Measurements from ENCODE around the gene JMJD1C.
"Not testable (repeated sequence)": the region's sequence is repeated elsewhere in the genome, so short reads cannot be mapped to it uniquely, and the experiment has no call there.

Gene JMJD1C

GRCh38 chr10:63465293-63466143, at the start of gene JMJD1C:
TSS of gene JMJD1C (minus strand) at chr10:63465977. CDS start at chr10:63465662, 315 bp downstream.
- peak; percentile 85 for DNase-seq

- DNase-seq, result no peak
Measured at GRCh38 chr10:63515002-63515763, 49.4 kb upstream of the JMJD1C start.

- DNase-seq, result no peak
Measured at GRCh38 chr10:63506554-63506953, 40.8 kb upstream of the JMJD1C start.

- DNase-seq, result no peak
Measured at GRCh38 chr10:63505562-63505961, 39.8 kb upstream of the JMJD1C start.

- DNase-seq, result no peak
Measured at GRCh38 chr10:63504145-63504881, 38.5 kb upstream of the JMJD1C start.

- no peak for DNase-seq
Measured at GRCh38 chr10:63503395-63503794, 37.6 kb upstream of the JMJD1C start.

- DNase-seq, result no peak
Measured at GRCh38 chr10:63502832-63503231, 37.1 kb upstream of the JMJD1C start.

- no peak for DNase-seq
Measured at GRCh38 chr10:63501954-63502353, 36.2 kb upstream of the JMJD1C start.

- DNase-seq, result not testable (repeated sequence)
Measured at GRCh38 chr10:63500551-63500950, 34.8 kb upstream of the JMJD1C start.

GRCh38 chr10:63498665-63499064, 32.9 kb upstream of the JMJD1C start:
- no peak for DNase-seq

GRCh38 chr10:63497321-63497720, 31.5 kb upstream of the JMJD1C start:
- DNase-seq, result no peak

GRCh38 chr10:63496561-63496960, 30.8 kb upstream of the JMJD1C start:
- no peak for DNase-seq

GRCh38 chr10:63494951-63495350, 29.2 kb upstream of the JMJD1C start:
- DNase-seq, result no peak

- DNase-seq, result no peak
Measured at GRCh38 chr10:63493004-63493403, 27.2 kb upstream of the JMJD1C start.

GRCh38 chr10:63492317-63492690, 26.5 kb upstream of the JMJD1C start:
- DNase-seq, result not testable (repeated sequence)

- no peak for DNase-seq
Measured at GRCh38 chr10:63491588-63492316, 26.0 kb upstream of the JMJD1C start.

GRCh38 chr10:63489838-63490237, 24.1 kb upstream of the JMJD1C start:
- DNase-seq, result no peak

- DNase-seq, result no peak
Measured at GRCh38 chr10:63487990-63488389, 22.2 kb upstream of the JMJD1C start.

GRCh38 chr10:63483983-63484382, 18.2 kb upstream of the JMJD1C start:
- DNase-seq, result no peak

GRCh38 chr10:63481815-63482421, 16.1 kb upstream of the JMJD1C start:
- no peak for DNase-seq

GRCh38 chr10:63480237-63480636, 14.5 kb upstream of the JMJD1C start:
- no peak for DNase-seq

GRCh38 chr10:63478564-63478963, 12.8 kb upstream of the JMJD1C start:
- DNase-seq, result no peak
